Thyroid gland (tissue), 4 donors: Measurements from ENCODE around the gene DMD.

Experiments
- CTCF ChIP-seq, 6 experiments: fragments of 200-600 bp in 3 of 6; fragments of 450-650 bp in 3 of 6; sonication (generic) in 3 of 6; IDR thresholded peaks; one replicate each; pipeline ENCODE4 v1.5.1; 2016 to 2019; ENCODE audit warnings: antibody characterized with exemption in 6 of 6, mild to moderate bottlenecking in 2 of 6, inconsistent platforms in 1 of 6, moderate library complexity in 1 of 6
- POLR2A ChIP-seq, 2 donors: fragments of 450-650 bp; IDR thresholded peaks; one replicate each; pipeline ENCODE4 v1.6.1; 2017; ENCODE audit warnings: antibody characterized with exemption in 2 of 2, mild to moderate bottlenecking in 2 of 2, moderate library complexity in 1 of 2

GRCh38 chrX:31071725-31072124 is 2139.6 kb downstream of the DMD start, which contains the start of gene FTHL17:
- TF ChIP-seq CTCF (IDR thresholded peaks at IDR 0.05) (no peak), POLR2A (IDR thresholded peaks at IDR 0.05) (no peak)
